ENCODE data around the gene OPA1.

- TF ChIP-seq GATA3 (IDR thresholded peaks at IDR 0.05; ENCODE audit: low read depth, low read length) (no peak), GATA2 (IDR thresholded peaks at IDR 0.05; ENCODE audit: low read depth, low read length) (no peak)
Observed at GRCh38 chr3:193554811-193555210, 38.2 kb upstream of the OPA1 start, which contains the start of gene ATP13A4.
